ENCODE results near the gene ZSCAN32. TPM values are rescaled to one million over a fixed set of nuclear protein-coding genes. Genes with fewer than 3 reads are reported as not detected.

ZSCAN32 gene
- polyA plus RNA-seq, 1 of the 3 experiments (the other 2 are of a cell fraction), result 10.8 TPM

DNA sequence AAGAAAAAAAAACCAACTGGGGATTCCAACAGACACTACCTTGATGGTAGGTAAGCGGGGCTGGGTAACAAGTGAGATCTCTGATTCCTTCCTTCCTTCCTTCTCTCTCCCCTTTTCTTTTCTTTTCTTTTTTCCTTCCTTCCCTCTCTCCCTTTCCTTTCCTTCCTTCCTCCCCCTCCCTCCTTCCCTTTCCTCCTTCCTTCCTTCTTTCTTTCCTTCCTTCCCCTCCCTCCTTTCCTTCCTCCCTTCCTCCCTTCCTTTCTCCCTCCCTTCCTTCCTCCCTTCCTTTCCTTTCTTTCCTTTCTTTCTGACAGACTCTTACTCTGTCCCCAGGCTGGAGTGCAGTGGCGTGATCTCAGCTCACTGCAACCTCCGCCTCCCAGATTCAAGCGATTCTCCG, 25.1 kb downstream of the ZSCAN32 start:
- 0 out of 2 replicates have a peak, but pooled peaks cover 3% of the 10 kb centered on the region for H3K9me3 ChIP-seq
- H3K36me3 ChIP-seq (replicated peaks in 1 of 2; ENCODE audit: control insufficient read depth in 1 of 2, insufficient read depth in 2 of 2, low read length in 1 of 2), result peaks cover 0 to 3% of the 10 kb centered on the region in 2 experiments
- no peak for TF ChIP-seq MXI1 (IDR thresholded peaks at IDR 0.05; ENCODE audit: low read depth, low read length)
- TF ChIP-seq RCOR1 (IDR thresholded peaks at IDR 0.05; ENCODE audit: low read length), result no peak
- no peak for TF ChIP-seq FOSL2 (IDR thresholded peaks at IDR 0.05; ENCODE audit: borderline replicate concordance, low read depth)
- H3K4me2 ChIP-seq, result no peak overlapping the region
- DNase-seq, result no peak
- H3K9ac ChIP-seq, result no peak overlapping the region
- no peaks in the 10 kb centered on the region for H3F3A ChIP-seq (replicated peaks; ENCODE audit: insufficient read depth)
- no peaks in the 10 kb centered on the region for H3K79me2 ChIP-seq (ENCODE audit: insufficient read depth)
- no peaks in the 10 kb centered on the region for H3K27me3 ChIP-seq (ENCODE audit: insufficient read depth)
- H3K9me2 ChIP-seq, result no peaks in the 10 kb centered on the region
- no peak overlapping the region for H3K4me3 ChIP-seq (ENCODE audit: low read depth in 2 of 2, low read length in 1 of 2)
- CTCF ChIA-PET, result interaction anchor here (0.7 kb wide), 1 partner anchor 372 kb away, joined by 3 read pairs; no protein-coding TSS in a partner anchor
- H3K27ac ChIP-seq (ENCODE audit: low read depth in 2 of 2, low read length in 1 of 2), result no peak overlapping the region
- WGBS (ENCODE audit: low lambda C conversion rate), result 79% methylated on average over 5 of the region's 5 CpGs
- H3K4me1 ChIP-seq (ENCODE audit: control insufficient read depth in 1 of 2, insufficient read depth in 2 of 2, low read depth in 1 of 2, low read length in 1 of 2), result no peaks in the 10 kb centered on the region
- POLR2A ChIA-PET, result no interaction called here
- no peak overlapping the region for H2AFZ ChIP-seq (ENCODE audit: low read depth)
- no peaks in the 10 kb centered on the region for H4K20me1 ChIP-seq (ENCODE audit: insufficient read depth)

DNA sequence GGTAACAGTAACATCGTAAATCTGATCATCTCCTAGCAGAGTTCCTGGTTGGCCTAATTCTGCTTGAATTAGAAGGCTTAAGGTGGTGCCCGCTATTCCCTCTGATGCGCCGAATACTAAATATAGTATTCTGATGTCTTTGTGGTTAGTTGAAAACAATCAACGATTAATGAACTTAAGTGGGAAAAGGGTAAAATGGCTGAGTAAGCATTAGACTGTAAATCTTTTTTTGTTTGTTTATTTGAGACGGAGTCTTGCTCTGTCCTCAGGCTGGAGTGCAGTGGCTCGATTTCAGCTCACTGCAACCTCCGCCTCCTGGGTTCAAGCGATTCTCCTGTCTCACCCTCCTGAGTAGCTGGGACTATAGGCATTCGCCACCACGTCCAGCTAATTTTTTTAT, 31.7 kb downstream of the ZSCAN32 start:
- Histone ChIP-seq H3K4me1 (ENCODE audit: control insufficient read depth in 1 of 2, insufficient read depth in 2 of 2, low read depth in 1 of 2, low read length in 1 of 2) (no peaks in the 10 kb centered on the region; a peak in 1 of 4 replicates), H3K36me3 (replicated peaks in 1 of 2; ENCODE audit: control insufficient read depth in 1 of 2, insufficient read depth in 2 of 2, low read length in 1 of 2) (no peaks in the 10 kb centered on the region), H3K27me3 (ENCODE audit: insufficient read depth) (no peaks in the 10 kb centered on the region), H3K4me2 (no peak overlapping the region), H3K9ac (no peak overlapping the region), H3K27ac (ENCODE audit: low read depth in 2 of 2, low read length in 1 of 2) (no peak overlapping the region), H4K20me1 (ENCODE audit: insufficient read depth) (no peaks in the 10 kb centered on the region), H3K9me2 (no peaks in the 10 kb centered on the region), H3F3A (replicated peaks; ENCODE audit: insufficient read depth) (no peaks in the 10 kb centered on the region), H2AFZ (ENCODE audit: low read depth) (no peak overlapping the region), H3K9me3 (no peaks in the 10 kb centered on the region), H3K4me3 (ENCODE audit: low read depth in 2 of 2, low read length in 1 of 2) (no peak overlapping the region), H3K79me2 (ENCODE audit: insufficient read depth) (peaks cover 5% of the 10 kb centered on the region; the same call in 1 of the 2 replicates)
- WGBS (ENCODE audit: low lambda C conversion rate), result 77% methylated on average over 11 of the region's 11 CpGs
- no peak for TF ChIP-seq MXI1 (IDR thresholded peaks at IDR 0.05; ENCODE audit: low read depth, low read length)
- TF ChIP-seq TAF1 (IDR thresholded peaks at IDR 0.05; ENCODE audit: borderline replicate concordance, low read depth, low read length), result no peak
- TF ChIP-seq, protein P1, sequence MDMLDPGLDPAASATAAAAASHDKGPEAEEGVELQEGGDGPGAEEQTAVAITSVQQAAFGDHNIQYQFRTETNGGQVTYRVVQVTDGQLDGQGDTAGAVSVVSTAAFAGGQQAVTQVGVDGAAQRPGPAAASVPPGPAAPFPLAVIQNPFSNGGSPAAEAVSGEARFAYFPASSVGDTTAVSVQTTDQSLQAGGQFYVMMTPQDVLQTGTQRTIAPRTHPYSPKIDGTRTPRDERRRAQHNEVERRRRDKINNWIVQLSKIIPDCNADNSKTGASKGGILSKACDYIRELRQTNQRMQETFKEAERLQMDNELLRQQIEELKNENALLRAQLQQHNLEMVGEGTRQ (IDR thresholded peaks at IDR 0.05; ENCODE audit: borderline replicate concordance, low read depth, low read length), result no peak
- TF ChIP-seq SIN3A (IDR thresholded peaks at IDR 0.05; ENCODE audit: borderline replicate concordance, low read depth, low read length), result no peak
- no peak for TF ChIP-seq EZH2phosphoT487 (IDR thresholded peaks at IDR 0.05; ENCODE audit: borderline replicate concordance, low read depth)
- TF ChIP-seq FOXJ3 (CRISPR knock-in tag; IDR thresholded peaks at IDR 0.05), result no peak
- CTCF ChIA-PET, result no interaction called here
- POLR2A ChIA-PET, result no interaction called here
- no peak for DNase-seq

- DNase-seq, result peak; percentile 85
- TF ChIP-seq TEAD4 (IDR thresholded peaks at IDR 0.05; ENCODE audit: borderline replicate concordance, insufficient read depth) (no peak), FOXJ3 (CRISPR knock-in tag; IDR thresholded peaks at IDR 0.05) (peak; percentile 37; the same call in 1 of the 2 replicates), YY1 (IDR thresholded peaks at IDR 0.05; ENCODE audit: low read depth) (no peak), CTCF (IDR thresholded peaks at IDR 0.05) (no peak), NRF1 (IDR thresholded peaks at IDR 0.05; ENCODE audit: low read depth, low read length) (peak; percentile 68), MEF2A (IDR thresholded peaks at IDR 0.05; ENCODE audit: borderline replicate concordance, low read depth) (no peak), MAX (IDR thresholded peaks at IDR 0.05; ENCODE audit: low read depth) (peak; percentile 86), MXI1 (IDR thresholded peaks at IDR 0.05; ENCODE audit: low read depth, low read length) (peak; percentile 19; the same call in 1 of the 2 replicates), RXRA (IDR thresholded peaks at IDR 0.05; ENCODE audit: borderline replicate concordance, low read depth) (no peak), TAF1 (IDR thresholded peaks at IDR 0.05; ENCODE audit: borderline replicate concordance, low read depth, low read length) (peak; percentile 16; the same call in 1 of the 2 replicates), GABPA (IDR thresholded peaks at IDR 0.05; ENCODE audit: low read depth) (peak; percentile 90), EZH2phosphoT487 (IDR thresholded peaks at IDR 0.05; ENCODE audit: borderline replicate concordance, low read depth) (no peak), FOSL2 (IDR thresholded peaks at IDR 0.05; ENCODE audit: borderline replicate concordance, low read depth) (no peak)
Observed at GRCh38 chr16:3364774-3365427, 35.9 kb downstream of the ZSCAN32 start.

More at GRCh38 chr16:3364774-3365427, 35.9 kb downstream of the ZSCAN32 start:
- H2AFZ ChIP-seq (ENCODE audit: low read depth), result peak overlapping the region; percentile 90
- no peaks in the 10 kb centered on the region; a peak in 1 of 4 replicates for H3K4me1 ChIP-seq (ENCODE audit: control insufficient read depth in 1 of 2, insufficient read depth in 2 of 2, low read depth in 1 of 2, low read length in 1 of 2)
- peak overlapping the region; percentile 72 to 81 for H3K27ac ChIP-seq (ENCODE audit: low read depth in 2 of 2, low read length in 1 of 2)
- peak overlapping the region; percentile 73 for H3K9ac ChIP-seq
- H3K4me2 ChIP-seq, result peak overlapping the region; percentile 83
- ChIA-PET CTCF (interaction anchor here (0.6 to 1.4 kb wide), 5 partner anchors 9 to 143 kb away, joined by 3 to 5 read pairs (median 3); partner anchors contain the start of gene OR2C1), POLR2A (interaction anchor here (0.9 to 1.6 kb wide), 4 partner anchors 59 to 92 kb away, joined by 4 to 11 read pairs (median 6); partner anchors contain the start of genes NAA60, TIGD7, ZNF263 and ZNF597)
- H3K9me2 ChIP-seq, result no peaks in the 10 kb centered on the region
- no peaks in the 10 kb centered on the region for H3F3A ChIP-seq (replicated peaks; ENCODE audit: insufficient read depth)
- no peaks in the 10 kb centered on the region for H3K27me3 ChIP-seq (ENCODE audit: insufficient read depth)
- no peaks in the 10 kb centered on the region; the same call in 1 of the 2 replicates for H3K9me3 ChIP-seq
- H3K4me3 ChIP-seq (ENCODE audit: low read depth in 2 of 2, low read length in 1 of 2), result peak overlapping the region; percentile 56 to 68
- H3K79me2 ChIP-seq (ENCODE audit: insufficient read depth), result peaks cover 5% of the 10 kb centered on the region; the same call in 1 of the 2 replicates
- H3K36me3 ChIP-seq (replicated peaks in 1 of 2; ENCODE audit: control insufficient read depth in 1 of 2, insufficient read depth in 2 of 2, low read length in 1 of 2), result no peaks in the 10 kb centered on the region
- H4K20me1 ChIP-seq (ENCODE audit: insufficient read depth), result no peaks in the 10 kb centered on the region
- WGBS (ENCODE audit: low lambda C conversion rate), result 26% methylated on average over 17 of the region's 42 CpGs

Data from SK-N-SH (cell line).